NK-92 treated with Interleukin-12 subunit alpha and Interleukin-12 subunit beta, amount 100 ng/mL, for 24 hours (cell line): ENCODE measurements around the gene THAP3.
A peak's percentile ranks its signal among the peaks of the same experiment; 100 is the strongest.

Experiments
- DNase-seq: peaks from one replicate; lab custom pipeline; 2025; lab: John Stamatoyannopoulos, UW

THAP3 gene

DNA sequence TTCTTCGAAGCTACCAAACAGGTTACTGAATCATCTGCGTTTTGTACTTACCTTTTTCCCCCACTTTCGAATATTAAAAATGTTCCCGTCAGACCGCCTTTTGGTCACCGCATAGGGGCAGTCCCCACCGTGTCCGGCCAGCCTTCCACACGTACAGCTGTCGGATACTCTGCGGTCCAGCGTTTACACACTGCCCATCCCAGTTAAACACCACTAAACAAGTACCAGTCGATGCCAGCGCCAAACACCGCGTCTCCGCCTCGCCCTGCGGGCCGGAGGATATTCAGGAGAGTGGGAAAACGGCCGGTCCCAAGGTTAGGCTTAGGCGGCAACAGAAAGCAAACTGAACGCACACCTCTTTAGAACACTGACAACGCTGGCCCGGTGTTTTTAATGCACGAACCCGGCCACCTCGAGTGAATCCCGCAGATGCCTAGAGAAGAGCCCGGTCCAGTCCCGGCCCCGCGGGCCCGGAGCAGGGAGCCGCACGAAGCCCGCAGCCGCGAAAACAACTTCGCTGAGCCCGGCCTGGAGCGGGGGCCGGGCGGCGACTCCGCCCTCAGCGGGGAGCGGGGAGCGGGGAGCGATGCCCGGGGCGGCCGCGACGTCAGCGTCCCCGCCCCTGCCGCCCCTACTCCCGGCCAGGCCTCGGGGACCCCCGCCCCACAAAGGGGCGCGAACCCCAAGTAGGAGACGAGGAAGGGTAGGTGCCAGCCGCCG lies 11.9 kb upstream of the THAP3 start:
- no peak for DNase-seq

DNA sequence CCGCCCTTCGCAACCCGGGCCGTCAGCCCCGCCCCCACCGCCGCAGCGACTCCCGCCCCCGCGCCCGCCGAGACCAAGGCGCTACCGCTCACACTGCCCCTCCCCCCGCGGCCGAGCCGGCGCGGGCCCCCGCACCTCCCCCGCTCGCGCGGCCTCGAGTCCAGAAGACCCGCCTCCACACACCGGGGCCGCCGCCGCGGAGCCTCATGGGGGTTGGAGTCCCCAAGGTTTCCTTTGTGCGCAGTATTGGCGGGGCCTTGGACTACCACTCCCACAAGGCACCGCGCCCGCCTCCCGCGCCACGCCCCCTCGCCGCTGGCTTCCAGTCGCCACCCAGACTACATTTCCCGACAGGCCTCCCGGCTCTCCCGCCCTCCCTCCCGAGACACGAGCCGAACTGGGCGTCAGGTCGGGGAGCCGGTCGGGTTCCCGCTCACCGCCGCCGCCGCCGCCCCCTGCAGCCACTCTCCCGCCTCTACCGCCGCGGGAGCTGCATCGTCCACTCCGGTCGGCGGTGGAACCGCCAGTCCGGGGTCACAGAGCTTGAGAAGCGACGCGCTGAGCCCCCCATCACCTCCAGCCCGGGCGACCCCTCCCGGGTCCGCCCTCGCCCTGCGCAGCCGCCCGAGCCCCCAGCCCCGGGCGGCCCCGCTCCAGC lies 11.2 kb upstream of the THAP3 start, which contains the start of gene PHF13:
TSS of gene PHF13 (plus strand) at position 371 of the 658 bp plus-strand sequence. CDS start 336 bp downstream, outside the sequence.
- DNase-seq, result peak; percentile 99

DNA sequence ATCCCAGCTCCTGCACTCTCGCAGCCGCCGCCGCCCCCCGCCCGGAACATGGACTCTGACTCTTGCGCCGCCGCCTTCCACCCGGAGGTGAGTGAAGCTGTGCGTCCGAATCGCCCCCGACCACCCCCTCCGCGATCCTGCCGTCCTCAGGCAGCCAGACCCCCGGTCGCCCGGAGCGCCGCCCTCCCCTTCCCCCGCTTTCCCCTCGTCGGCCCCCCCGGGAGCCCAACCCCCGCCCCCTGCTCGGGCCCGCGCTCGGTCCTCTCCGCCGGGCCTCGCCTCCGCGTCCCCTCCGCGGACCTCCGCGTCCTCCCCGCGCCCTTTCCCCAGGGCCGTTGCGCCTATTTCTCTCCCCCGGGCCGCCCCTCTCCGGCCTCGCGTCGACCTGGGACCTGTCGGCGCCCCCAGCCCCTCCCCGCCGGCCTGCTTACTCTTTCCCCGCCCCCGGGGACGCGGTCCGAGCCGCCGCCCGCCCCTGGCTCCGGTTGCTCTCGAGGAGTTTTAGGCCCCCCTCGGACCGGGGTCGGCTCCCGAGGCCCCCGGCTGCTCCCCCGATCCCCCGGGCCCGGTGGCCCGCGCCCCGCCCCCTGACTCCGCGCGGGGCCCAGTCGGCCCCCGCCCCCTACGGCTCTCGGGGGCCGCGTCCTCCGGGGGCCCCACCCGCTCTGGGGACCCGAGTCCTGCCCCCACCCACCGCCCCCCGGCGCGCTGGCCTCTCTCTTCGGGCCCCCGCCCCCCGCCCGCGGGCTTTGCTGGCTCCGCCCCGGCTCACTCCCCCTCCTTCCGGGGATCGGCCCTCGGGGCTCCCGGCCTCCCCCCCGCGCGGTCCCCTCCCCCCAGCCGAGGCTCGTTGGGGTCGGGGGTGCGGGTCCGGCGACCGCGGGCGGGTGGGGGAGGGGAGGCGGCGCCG lies 10.4 kb upstream of the THAP3 start:
- no peak for DNase-seq

DNA sequence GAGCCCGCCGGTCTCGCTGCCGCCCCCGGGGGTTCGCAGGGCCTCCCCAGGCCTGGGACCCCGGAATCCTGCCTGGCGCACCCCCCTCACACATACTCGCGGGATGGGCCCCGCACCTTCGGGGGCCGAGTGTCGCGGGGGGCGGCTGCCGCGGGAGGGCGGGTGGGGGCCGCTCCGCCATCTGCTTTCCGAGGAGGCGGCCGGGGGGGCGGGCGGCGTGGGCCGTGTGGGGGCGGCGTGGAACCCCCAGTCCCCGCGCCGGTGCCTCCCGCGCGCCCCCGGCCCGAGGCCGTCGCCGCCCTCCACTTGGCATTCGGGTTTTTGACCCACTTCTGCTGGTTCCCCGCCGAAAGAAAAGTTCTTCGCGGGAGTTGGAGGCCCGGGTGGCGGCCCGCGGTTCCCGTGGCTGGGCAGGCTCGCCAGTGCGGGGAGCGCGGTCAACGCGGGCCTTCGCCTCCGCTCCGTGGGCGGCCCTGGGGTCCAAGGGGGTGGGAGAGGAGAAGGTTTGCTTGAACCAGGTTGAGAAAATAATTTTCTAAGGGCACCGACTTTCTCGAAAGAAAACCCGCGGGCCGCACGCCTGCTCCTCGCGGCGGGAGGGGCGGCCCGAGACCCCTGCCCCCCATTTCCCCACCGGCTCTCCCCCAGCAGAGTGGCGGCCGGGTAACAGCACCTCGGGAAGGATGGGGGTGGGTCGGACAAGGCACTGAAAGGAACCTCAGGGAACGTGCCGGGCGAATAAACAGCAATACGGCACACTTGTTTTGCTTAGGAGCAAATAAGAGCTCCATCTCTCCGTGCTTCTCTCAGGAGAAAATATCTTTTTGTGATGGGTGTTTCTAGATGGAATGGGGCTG lies 9.5 kb upstream of the THAP3 start:
- no peak for DNase-seq

DNA sequence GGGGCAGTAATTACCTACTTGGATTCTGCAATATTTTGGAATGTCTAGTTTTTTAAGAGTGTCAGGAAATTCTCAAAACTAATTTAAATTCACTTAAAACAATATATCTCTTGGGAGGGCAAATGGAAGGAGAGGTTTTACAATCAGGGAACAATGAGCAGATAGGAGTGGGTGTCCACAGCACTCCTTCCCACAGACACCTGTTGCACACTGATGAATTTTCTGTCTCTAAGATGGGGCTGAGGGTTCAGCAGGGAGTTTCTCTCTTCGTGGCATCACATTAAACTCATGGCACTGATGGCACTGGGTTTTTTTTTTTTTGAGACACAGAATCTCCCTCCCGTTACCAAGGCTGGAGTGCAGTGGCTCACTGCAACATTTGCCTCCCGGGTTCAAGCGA lies 5.6 kb upstream of the THAP3 start:
- DNase-seq, result no peak

DNA sequence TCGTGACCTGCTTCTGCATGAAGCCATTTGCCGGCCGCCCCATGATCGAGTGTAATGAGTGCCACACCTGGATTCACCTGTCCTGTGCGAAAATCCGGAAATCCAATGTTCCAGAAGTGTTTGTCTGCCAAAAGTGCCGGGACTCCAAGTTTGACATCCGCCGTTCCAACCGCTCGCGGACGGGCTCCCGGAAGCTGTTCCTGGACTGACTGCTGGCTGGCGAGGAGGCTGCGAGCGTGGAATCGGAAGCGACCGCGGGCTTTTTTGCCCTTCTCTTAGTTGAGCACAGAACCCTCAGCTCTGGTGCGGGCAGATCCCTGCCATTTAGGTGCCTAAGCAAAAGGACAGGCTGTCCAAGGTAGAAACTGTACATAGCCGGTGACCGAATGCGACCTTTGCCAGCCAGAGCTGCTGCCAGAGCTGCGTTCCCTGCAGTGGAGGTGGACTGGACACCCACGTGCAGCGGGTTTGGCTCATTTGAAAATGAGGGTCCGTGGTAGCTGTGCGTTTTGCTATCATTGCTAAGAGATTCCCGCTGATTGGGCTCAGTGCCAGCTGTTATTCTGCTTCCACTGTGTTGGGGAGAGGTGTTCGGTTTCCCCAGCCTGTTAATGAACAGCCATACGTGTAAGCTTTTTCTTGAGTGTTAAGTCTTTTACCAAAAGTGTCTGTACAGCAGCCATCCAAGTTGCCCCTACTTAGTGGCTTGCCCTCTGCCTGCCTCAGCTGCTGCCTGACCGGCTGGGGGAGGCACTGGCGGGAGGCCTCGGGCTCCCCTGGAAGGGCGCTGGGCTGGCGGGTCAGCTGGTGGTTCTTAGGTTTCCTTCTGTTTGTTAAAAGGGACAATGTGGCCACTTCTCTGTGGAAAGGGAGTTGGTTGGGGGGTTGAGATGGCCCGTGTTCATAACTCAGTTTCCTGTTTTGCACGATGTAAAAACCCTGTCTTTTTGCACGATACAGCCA lies 3.0 kb upstream of the THAP3 start:
- DNase-seq, result no peak

DNA sequence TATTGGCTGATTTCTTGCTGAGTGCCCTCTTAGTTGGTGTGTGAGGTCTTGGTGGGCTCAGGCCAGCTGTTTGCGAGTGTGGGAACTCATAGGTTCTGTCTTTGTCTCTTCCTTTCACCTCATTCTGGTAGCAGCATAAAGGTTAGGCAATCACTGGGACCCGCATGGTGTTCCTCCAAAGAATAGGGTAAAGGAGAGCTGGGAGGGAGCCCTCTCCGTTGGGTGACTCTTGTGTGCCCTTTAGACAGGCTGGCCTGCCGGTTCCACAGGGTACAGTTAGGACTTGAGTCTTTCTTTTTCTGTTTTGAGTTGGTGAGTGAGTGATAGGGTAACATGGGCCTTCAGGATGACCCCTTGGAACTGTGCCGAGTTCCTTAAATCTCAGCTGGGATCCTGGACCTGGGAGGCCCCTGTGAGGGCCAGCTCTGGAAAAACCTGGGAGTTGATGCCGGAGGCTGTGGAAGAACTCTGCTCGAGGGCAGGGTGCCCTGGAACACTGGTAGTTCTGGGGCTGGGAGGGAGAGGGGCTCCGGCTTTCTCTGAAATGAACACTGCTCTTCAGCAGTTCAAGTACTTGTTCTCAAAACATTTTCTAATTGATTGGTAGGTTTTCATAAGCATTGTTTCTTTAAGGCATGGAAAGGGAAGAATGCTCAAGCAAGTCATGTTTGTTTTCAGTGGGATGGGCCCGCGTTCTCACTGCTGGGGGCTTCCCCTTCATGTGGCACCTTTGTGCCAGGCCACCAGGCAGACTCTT lies 2.1 kb upstream of the THAP3 start:
- no peak for DNase-seq

DNA sequence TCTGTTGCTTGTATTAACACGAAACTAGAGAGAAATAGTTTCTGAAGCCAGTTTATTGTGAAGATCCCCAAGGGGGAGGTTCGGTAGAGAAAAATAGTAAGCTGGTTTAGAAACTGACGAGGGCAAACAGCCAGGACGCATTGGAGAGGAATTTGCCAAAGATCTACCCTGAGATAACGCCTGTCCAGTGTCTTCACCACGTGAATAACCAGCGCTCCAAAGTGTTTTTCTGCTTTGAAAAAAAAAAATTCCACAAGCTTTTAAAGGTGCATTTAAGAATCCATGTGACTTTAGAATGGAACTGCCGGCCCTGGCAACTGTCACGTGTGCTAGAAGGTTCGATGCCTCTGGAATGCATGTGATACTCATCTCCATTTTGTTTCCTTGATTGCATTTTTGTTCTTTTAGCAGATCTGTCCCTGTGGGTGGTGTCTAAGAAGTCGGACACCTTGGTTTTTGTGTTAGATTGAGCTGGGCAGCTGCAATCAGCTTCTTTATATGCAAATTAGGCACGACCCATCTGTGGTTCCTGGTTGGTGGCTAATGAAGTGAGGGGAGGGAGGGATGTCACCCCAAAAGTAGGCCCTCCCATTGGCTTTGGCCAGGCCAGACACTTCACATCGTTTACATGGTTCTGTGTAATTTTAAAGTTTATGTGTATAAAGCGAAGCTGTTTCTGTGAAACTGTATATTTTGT lies 1.3 kb upstream of the THAP3 start:
- DNase-seq, result no peak

DNA sequence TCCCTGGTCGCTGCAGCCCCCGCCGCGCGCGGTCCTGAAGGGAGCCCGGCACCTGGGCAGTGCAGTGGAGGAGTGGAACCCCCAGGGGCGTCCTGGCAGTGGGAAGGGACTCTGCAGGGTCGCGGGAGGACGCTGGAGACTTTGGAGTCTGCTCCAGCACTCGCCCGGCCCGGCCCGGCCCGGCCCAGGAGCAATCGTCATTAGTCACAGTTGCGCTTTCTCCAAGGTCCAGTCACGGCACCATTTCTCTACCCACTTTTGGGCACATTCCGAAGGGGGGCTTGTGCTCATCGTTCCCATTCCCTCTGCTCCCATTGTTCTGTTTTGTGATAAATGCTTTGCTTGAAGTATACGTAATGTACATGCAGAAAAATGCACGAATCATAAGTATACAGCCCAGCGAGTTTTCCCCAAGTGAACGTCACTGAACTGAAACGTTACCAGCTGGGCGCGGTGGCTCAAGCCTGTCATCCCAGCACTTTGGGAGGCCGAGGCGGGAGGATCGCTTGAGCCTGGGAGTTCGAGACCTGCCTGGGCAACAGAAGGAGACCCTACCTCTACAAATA lies 999 bp downstream of the THAP3 start:
- DNase-seq, result no peak

DNA sequence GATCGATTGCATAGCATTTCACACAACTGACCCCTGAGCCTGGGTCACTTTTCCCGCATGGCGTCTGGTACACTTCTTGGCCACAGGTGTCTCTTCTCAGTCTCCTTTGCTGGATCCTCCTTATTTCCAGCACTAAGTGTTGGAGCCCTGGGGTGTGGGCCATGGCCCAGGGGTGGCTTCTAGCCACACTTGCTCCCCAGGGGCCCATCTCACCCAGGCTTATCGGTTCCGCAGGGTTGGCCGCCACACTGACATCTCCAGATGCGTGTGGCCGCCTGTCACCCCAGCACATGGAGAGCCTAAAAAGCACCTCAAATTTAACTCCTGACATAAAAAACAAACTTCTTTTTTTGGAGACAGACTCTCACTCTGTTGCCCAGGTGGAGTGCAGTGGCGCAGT lies 2.4 kb downstream of the THAP3 start:
- DNase-seq, result no peak

DNA sequence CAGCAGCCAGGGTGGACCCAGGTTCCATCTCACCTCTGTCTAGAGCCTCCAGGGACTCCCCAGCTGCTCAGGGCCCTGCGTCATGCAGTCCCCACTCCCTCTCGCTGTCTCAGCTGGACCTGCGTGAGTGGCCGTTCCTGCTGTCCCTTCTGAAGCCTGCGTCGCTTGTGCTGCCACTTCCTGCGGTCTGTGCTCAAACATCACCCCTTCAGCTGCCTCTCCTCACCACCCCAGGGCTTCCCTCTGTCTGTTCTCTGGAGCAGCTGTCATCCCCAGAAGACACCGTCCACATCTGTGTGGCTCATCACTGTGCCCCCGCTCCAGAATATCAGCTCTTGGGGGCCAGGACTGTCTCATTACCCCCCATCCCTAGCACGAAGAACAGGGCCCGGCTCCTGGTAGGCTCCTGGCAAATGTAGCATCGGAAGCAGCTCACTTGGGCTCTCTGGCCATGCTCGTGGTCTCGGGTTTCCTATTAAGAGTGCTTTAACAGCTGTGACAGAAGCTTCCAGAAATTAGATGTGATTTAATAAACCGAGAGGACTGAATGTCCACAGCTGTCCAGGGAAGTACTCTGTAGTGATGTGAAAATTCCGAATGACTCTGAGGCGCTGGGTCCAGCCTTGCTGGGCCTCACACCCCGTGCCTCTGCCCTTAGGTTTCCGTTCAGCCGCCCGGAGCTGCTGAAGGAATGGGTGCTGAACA lies 3.3 kb downstream of the THAP3 start:
- no peak for DNase-seq

DNA sequence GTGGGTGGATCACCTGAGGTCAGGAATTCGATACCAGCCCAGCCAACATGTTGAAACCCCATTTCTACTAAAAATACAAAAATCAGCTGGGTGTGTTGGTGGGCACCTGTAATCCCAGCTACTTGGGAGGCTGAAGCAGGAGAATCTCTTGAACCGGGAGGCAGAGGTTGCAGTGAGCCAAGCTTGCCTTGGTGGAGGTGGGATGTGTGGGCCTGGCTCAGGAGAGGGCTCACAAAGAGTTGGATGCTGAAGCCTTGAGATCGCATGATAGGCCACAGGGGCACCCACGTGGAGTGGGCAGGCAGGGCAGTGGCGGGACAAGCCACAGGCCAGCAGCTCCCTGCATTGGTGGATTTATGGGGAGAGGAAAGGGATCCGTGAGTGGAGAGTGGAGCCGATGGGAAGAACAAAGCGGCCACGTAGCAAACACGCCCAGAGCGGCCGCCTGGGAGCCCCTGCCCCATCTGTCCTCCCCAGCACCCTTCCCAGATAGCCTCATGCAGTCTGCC lies 4.4 kb downstream of the THAP3 start:
- DNase-seq, result no peak

DNA sequence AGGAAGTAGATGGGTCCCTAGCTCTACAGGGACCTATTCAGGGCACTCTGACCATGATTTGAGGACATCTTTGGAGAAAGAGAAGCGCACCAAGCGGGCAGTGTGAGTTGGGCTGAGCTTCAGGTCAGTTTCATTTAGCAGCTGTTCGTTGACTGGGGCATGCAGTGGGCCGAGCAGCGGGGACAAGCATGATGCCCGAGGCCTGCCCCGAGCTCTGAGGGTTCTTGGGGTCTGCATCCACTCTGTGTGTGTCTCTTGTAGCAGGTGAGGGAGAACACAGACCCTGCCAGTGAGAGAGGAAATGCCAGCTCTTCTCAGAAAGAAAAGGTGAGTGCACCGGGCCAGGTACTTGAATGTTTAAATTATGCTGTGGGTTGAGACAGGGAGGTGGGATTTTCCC lies 5.4 kb downstream of the THAP3 start:
- no peak for DNase-seq

DNA sequence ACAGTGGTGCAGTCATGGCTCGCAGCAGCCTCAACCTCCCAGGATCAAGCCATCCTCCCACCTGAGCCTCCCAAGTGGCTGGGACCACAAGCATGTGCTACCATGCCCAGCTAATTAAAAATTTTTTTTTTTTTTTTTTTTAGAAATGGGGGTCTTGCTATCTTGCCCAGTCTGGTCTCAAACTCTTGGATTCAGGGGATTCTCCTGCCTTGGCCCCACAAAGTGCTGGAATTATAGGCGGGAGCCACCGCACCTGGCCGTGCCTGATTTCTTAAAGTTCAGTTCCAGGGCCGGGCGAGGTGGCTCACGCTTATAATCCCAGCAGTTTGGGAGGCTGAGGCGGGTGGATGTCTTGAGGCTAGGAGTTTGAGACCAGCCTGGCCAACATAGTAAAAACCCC lies 6.4 kb downstream of the THAP3 start:
- no peak for DNase-seq

DNA sequence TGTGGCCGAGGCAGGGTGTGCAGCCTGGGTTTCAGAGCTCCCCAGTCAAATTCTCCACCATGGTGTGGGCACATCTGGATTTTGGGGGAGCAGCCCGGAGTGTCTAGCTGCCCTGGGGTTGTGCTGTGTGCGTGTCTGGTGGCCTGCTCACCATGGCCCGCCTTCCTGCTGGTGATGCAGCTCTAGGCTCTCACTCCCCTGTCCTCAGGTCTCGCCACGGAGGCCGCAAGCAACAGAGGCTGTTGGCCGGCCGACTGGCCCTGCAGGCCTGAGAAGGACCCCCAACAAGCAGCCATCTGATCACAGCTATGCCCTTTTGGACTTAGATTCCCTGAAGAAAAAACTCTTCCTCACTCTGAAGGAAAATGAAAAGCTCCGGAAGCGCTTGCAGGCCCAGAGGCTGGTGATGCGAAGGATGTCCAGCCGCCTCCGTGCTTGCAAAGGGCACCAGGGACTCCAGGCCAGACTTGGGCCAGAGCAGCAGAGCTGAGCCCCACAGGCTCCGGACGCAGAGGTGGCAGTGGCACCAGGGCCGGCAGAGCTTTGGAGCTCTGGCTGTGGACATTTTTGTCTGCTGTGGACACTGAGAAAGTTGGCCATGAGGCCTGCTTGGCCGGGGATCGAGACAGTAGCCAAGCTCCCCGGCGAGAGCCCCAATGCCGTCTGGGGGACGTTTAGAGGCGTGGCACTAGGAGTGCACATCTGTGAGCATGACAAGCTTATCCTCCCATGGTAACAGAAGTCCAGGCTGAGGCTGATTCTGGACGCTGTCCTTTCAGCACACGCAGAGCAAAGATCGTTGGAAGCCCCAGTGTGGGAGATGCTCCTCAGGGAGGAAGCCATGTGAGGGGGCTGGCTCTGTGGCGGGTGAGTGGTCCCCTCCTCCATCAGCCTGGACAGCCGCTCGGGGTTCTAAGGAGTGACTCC lies 8.2 kb downstream of the THAP3 start:
- DNase-seq, result no peak

DNA sequence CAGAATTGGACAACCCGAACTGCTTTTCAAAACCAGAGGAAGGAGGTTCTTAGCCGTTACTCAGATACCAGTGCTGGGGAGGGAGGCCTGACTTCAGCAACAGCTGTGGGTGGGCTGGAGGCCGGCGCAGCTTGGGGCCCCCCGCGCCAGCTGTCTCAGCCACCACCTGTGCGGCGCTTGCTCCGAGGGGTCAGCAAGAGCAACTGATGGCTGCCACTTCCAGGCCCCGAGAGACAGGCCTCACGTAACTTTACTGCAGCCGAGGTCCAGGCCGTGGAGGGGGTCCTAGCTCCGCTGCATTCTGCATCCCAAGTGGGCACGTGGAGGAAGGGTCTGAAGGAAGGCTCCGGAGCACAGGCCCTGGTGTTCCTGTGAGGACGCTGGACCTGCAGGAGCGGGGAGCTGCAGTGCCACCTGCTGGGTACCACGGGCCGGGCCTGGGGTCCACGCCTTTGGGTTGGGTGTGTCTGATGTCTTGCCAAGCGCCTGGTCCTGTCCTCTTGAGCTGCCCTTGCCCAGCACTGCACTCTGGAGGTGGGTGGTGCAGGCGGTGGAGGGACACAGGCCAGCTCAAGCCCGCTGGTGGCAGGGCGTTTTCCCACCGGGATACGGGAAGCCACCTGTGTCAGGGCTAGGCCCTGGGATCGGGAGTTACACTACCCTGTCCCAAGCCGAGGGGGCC lies 9.8 kb downstream of the THAP3 start:
- DNase-seq, result no peak
